Measurements from ENCODE around the gene TMEM119. TPM values are rescaled to one million over a fixed set of nuclear protein-coding genes. Genes with fewer than 3 reads are reported as not detected.

Gene TMEM119
- total RNA-seq, 1 experiment from 2014 or later = not detected

DNA sequence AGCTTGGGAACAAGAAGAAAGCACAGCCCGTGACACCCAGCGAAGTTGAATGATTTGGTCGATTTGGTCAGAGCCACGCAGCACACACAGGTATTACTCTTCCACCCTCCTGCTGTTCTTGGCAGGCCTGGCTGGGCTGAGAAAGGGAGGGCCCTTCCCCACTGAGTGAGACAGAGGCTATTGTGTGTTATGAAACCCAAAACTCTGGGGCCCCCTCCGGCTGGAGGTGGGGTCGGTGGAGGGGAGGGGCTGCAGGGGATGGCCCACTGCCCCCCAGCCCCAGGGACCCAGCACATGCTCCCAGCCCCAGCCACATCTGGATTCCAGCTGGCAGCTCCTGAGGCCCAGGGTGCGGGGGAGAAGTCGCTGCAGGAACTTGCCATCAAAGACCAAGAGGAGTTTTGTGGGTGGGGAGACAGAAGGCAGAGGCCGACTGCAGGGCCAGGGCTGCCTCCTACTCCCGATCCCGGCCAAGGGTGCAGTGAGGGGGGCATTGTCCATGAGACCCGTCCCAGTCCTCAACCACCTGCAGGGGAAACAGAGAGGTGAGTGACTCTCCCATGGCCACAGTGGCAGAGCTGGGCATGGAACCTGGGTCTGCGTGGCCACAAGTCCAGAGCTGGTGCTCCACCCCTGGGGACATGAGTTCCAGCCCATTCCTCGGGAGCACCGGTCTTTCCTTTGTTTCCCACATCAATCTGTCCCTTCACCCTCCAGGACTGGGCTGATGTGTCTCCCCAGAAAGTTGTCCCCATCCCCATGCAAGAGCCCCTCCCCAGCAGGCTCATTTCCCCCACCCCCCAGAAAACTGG, 8.7 kb downstream of the TMEM119 start:
- intact Hi-C loops (cut with micrococcal nuclease; ENCODE audit: unreplicated experiment) = no loop called here
- Histone ChIP-seq H3K27ac (ENCODE audit: low read depth, low read length, poor library complexity, severe bottlenecking) (peak overlapping the region; percentile 42), H3K36me3 (ENCODE audit: insufficient read depth, low read length, poor library complexity, severe bottlenecking) (no peaks in the 10 kb centered on the region), H3K27me3 (replicated peaks; ENCODE audit: insufficient read depth, low read depth, low read length, poor library complexity) (no peaks in the 10 kb centered on the region), H3K9me3 (ENCODE audit: low read depth, low read length, poor library complexity, severe bottlenecking) (no peaks in the 10 kb centered on the region), H3K4me3 (ENCODE audit: low read depth, low read length, poor library complexity, severe bottlenecking) (no peak overlapping the region), H3K4me1 (ENCODE audit: insufficient read depth, low read length, poor library complexity, severe bottlenecking) (peaks cover 11% of the 10 kb centered on the region)
- ChIA-PET CTCF (no interaction called here), POLR2A (ENCODE audit: low non-redundant PET) (no interaction called here)
- no TSS peak for BruUV-seq (replicated peaks)
- no peak for TF ChIP-seq EZH2 (IDR thresholded peaks at IDR 0.05; ENCODE audit: borderline replicate concordance, low read depth, low read length, poor library complexity, severe bottlenecking)
- TF ChIP-seq, protein P1, sequence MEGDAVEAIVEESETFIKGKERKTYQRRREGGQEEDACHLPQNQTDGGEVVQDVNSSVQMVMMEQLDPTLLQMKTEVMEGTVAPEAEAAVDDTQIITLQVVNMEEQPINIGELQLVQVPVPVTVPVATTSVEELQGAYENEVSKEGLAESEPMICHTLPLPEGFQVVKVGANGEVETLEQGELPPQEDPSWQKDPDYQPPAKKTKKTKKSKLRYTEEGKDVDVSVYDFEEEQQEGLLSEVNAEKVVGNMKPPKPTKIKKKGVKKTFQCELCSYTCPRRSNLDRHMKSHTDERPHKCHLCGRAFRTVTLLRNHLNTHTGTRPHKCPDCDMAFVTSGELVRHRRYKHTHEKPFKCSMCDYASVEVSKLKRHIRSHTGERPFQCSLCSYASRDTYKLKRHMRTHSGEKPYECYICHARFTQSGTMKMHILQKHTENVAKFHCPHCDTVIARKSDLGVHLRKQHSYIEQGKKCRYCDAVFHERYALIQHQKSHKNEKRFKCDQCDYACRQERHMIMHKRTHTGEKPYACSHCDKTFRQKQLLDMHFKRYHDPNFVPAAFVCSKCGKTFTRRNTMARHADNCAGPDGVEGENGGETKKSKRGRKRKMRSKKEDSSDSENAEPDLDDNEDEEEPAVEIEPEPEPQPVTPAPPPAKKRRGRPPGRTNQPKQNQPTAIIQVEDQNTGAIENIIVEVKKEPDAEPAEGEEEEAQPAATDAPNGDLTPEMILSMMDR (conservative IDR thresholded peaks at IDR 0.05; ENCODE audit: low read depth, low read length) = no peak
- DNase-seq (ENCODE audit: low spot score) = no peak

DNA sequence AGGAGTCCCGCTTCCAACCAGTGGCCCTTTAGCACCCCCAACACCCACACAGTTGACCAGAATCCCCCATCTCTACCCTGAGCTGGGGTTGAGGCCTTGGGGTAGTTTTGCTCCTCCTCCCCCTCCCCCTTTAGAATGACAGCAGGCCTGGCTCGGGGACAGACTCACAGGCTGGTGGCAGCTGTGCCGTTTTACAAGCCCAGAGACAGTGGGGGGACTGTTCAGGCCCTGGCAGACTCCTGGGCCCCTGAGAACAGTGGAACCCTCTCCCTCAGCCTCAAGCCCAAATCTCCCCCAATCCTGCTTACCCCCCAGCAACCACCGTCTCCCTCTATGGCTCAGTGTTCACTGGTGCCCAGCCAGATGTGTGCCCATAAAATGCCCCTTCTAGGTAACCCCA, 10.1 kb downstream of the TMEM119 start:
- Histone ChIP-seq H3K4me1 (ENCODE audit: insufficient read depth, low read length, poor library complexity, severe bottlenecking) (peaks cover 11% of the 10 kb centered on the region), H3K27me3 (replicated peaks; ENCODE audit: insufficient read depth, low read depth, low read length, poor library complexity) (no peaks in the 10 kb centered on the region), H3K9me3 (ENCODE audit: low read depth, low read length, poor library complexity, severe bottlenecking) (no peaks in the 10 kb centered on the region), H3K27ac (ENCODE audit: low read depth, low read length, poor library complexity, severe bottlenecking) (no peak overlapping the region), H3K36me3 (ENCODE audit: insufficient read depth, low read length, poor library complexity, severe bottlenecking) (no peaks in the 10 kb centered on the region), H3K4me3 (ENCODE audit: low read depth, low read length, poor library complexity, severe bottlenecking) (no peak overlapping the region)
- no TSS peak for BruUV-seq (replicated peaks)
- intact Hi-C loops (cut with micrococcal nuclease; ENCODE audit: unreplicated experiment) = no loop called here
- ChIA-PET CTCF (no interaction called here), POLR2A (ENCODE audit: low non-redundant PET) (no interaction called here)
- DNase-seq (ENCODE audit: low spot score) = no peak
- TF ChIP-seq, protein P1 (conservative IDR thresholded peaks at IDR 0.05; ENCODE audit: low read depth, low read length) = no peak
- no peak for TF ChIP-seq EZH2 (IDR thresholded peaks at IDR 0.05; ENCODE audit: borderline replicate concordance, low read depth, low read length, poor library complexity, severe bottlenecking)

DNA sequence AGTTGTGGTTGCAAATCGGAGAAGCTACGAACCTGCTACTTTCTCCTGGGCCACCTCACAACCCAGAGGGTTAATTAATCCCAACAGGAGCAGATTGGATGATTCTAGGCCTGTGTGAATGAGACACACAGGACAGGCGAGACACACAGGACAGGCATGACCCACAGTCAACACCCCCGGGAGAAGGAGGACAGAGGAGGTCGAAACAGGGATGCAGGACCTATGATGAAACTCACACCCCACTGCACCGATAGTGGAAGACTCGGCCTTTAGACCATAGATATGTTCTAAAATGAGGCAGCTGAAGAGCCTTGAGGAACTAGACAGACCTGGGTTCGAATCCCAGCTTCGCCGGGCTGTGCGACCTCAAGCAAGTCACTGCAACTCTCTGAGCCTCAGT, 11.6 kb downstream of the TMEM119 start:
- Histone ChIP-seq H3K4me3 (ENCODE audit: low read depth, low read length, poor library complexity, severe bottlenecking) (no peak overlapping the region), H3K9me3 (ENCODE audit: low read depth, low read length, poor library complexity, severe bottlenecking) (no peaks in the 10 kb centered on the region), H3K4me1 (ENCODE audit: insufficient read depth, low read length, poor library complexity, severe bottlenecking) (peaks cover 11% of the 10 kb centered on the region), H3K27me3 (replicated peaks; ENCODE audit: insufficient read depth, low read depth, low read length, poor library complexity) (no peaks in the 10 kb centered on the region), H3K27ac (ENCODE audit: low read depth, low read length, poor library complexity, severe bottlenecking) (no peak overlapping the region), H3K36me3 (ENCODE audit: insufficient read depth, low read length, poor library complexity, severe bottlenecking) (no peaks in the 10 kb centered on the region)
- ChIA-PET POLR2A (ENCODE audit: low non-redundant PET) (no interaction called here), CTCF (no interaction called here)
- TF ChIP-seq EZH2 (IDR thresholded peaks at IDR 0.05; ENCODE audit: borderline replicate concordance, low read depth, low read length, poor library complexity, severe bottlenecking) = no peak
- TF ChIP-seq, protein P1 (conservative IDR thresholded peaks at IDR 0.05; ENCODE audit: low read depth, low read length) = no peak
- no peak for DNase-seq (ENCODE audit: low spot score)
- intact Hi-C loops (cut with micrococcal nuclease; ENCODE audit: unreplicated experiment) = no loop called here
- no TSS peak for BruUV-seq (replicated peaks)
